Kidney epithelial cell (primary cell): ENCODE data around the gene MAD1L1. TPM values are rescaled to one million over a fixed set of nuclear protein-coding genes. Genes with fewer than 3 reads are reported as not detected.

Source experiments
- DNase-seq: peaks from one replicate; pipeline ENCODE4 v3.0.0-alpha.2; 2010; ENCODE audit warnings: low read depth
- H3K27me3 ChIP-seq: 2 replicates; pipeline ENCODE4 v1.6.0; 2011; ENCODE audit warnings: low read length; ENCODE audit not compliant: control insufficient read depth, insufficient read depth
- H3K36me3 ChIP-seq: 2 replicates; pipeline ENCODE4 v1.5.1; 2011; ENCODE audit warnings: low read length; ENCODE audit not compliant: control insufficient read depth, insufficient read depth
- H3K4me3 ChIP-seq: 2 replicates; pipeline ENCODE4 v1.5.1; 2011; ENCODE audit warnings: low read depth, mild to moderate bottlenecking, control low read depth, low read length
- CTCF ChIP-seq: IDR thresholded peaks from 2 replicates; pipeline ENCODE4 v1.5.1; 2011; ENCODE audit warnings: mild to moderate bottlenecking, moderate library complexity, low read length, control low read depth, inconsistent platforms; ENCODE audit not compliant: insufficient read depth, poor library complexity, severe bottlenecking
- total RNA-seq: library from RNA; depleted of rRNA; stranded (reverse); fragments of >200 nt; gene quantifications from 2 replicates; pipeline ENCODE4 v1.2.3, GENCODE V29; 2015

The MAD1L1 gene
- total RNA-seq, 1 donor from 2014 or later = 61.2 TPM

- Histone ChIP-seq H3K4me3 (no peak overlapping the region), H3K36me3 (no peaks in the 10 kb centered on the region), H3K27me3 (no peaks in the 10 kb centered on the region)
- no peak for TF ChIP-seq CTCF
- DNase-seq = no peak
Observed at GRCh38 chr7:1925973-1926907, 306.5 kb downstream of the MAD1L1 start.

- H3K27me3 ChIP-seq = no peaks in the 10 kb centered on the region
Observed at GRCh38 chr7:1925349-1925748, 307.4 kb downstream of the MAD1L1 start.

GRCh38 chr7:1924258-1924817, 308.4 kb downstream of the MAD1L1 start:
- Histone ChIP-seq H3K27me3 (no peaks in the 10 kb centered on the region), H3K36me3 (no peaks in the 10 kb centered on the region), H3K4me3 (no peak overlapping the region)
- no peak for DNase-seq
- no peak for TF ChIP-seq CTCF

More at GRCh38 chr7:1925349-1925748, 307.4 kb downstream of the MAD1L1 start:
- no peak overlapping the region for H3K4me3 ChIP-seq
- DNase-seq = no peak
- no peaks in the 10 kb centered on the region for H3K36me3 ChIP-seq
- TF ChIP-seq CTCF = no peak

GRCh38 chr7:1923409-1924257, 309.1 kb downstream of the MAD1L1 start:
- no peak for DNase-seq
- no peak for TF ChIP-seq CTCF
- no peaks in the 10 kb centered on the region for H3K27me3 ChIP-seq
- no peaks in the 10 kb centered on the region for H3K36me3 ChIP-seq
- no peak overlapping the region for H3K4me3 ChIP-seq

- Histone ChIP-seq H3K36me3 (no peaks in the 10 kb centered on the region), H3K4me3 (no peak overlapping the region), H3K27me3 (no peaks in the 10 kb centered on the region)
- no peak for DNase-seq
- no peak for TF ChIP-seq CTCF
Observed at GRCh38 chr7:1922870-1923236, 309.9 kb downstream of the MAD1L1 start.
